Tibial nerve (tissue), 3 donors: Measurements from ENCODE around the gene C5orf58.

ENCODE experiments used
- CTCF ChIP-seq, 5 experiments: fragments of 200-600 bp in 3 of 5; fragments of 450-650 bp in 2 of 5; sonication (generic) in 3 of 5; IDR thresholded peaks; one replicate each; pipeline ENCODE4 v1.5.1; 2016 to 2019; ENCODE audit warnings: antibody characterized with exemption in 5 of 5, mild to moderate bottlenecking in 3 of 5, moderate library complexity in 2 of 5
- POLR2A ChIP-seq, 2 donors: fragments of 450-650 bp; IDR thresholded peaks; one replicate each; pipeline ENCODE4 v1.6.1; 2017; ENCODE audit warnings: antibody characterized with exemption in 2 of 2, mild to moderate bottlenecking in 2 of 2, moderate library complexity in 2 of 2

- TF ChIP-seq POLR2A (IDR thresholded peaks at IDR 0.05) (no peak), CTCF (IDR thresholded peaks at IDR 0.05) (no peak)
Measured at GRCh38 chr5:170285181-170285580, 52.4 kb downstream of the C5orf58 start.
